Measurements from ENCODE around the gene ZNF709. TPM values are rescaled to one million over a fixed set of nuclear protein-coding genes. Genes with fewer than 3 reads are reported as not detected.
A peak's percentile ranks its signal among the peaks of the same experiment; 100 is the strongest.

The ZNF709 gene
- total RNA-seq (2014; rRNA removed; shearing (Covaris generic)) (3.4 and 5.3 TPM in 2 replicates), total RNA-seq (2022) (4.6 TPM in 2 replicates), Bru-seq, nascent RNA (percentile 43 among the genes with signal in this experiment), BruChase-seq, experiment 1, labeled RNA remaining after a 6-hour chase (percentile 49 among the genes with signal in this experiment), BruChase-seq, experiment 2, labeled RNA remaining after a 2-hour chase (percentile 59 among the genes with signal in this experiment)
- long read RNA-seq, full-length matches to known transcripts = 3 of 4 reads
- long read RNA-seq, partial matches to known transcripts = 0 of 4 reads
- long read RNA-seq, other reads (novel, unspliced or antisense) = 1 of 4 reads

DNA sequence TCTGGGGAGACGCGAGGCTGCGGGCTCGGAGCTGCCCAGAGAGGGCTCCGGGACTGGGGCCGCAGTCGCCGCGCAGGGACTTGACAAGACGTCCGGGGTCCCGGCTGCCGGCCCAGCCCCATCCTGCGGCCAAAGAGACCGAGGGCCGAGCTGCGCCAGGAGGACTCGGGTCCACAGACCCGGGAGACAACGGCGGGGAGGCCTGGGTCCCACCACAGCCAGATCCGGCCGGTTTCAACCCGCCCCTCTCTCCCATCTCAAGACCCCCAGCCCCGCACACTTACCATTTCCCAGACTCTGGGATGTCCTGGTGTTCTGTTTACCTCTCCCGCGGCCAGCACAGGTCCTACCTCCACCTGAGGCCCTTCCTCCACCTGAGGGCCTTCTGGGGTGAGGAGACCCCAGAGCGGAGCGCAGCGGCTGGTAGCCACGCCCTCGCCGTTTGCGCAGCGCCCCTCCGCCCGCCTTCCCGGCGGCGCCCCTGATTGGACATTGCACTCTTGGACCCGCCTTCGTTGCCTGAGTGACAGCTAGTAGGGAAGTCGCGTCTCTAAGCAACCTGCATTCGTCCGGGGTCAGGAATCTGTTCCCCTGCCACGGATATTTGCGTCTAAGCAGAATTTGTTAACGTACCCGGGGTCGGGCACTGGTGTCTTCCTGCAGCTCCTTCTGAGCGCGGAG lies at the start of gene ZNF709:
TSS of gene ZNF709 (minus strand) at position 446 of the 681 bp plus-strand sequence. CDS start at position 287, 159 bp downstream.
- intact Hi-C loops (cut with micrococcal nuclease; ENCODE audit: unreplicated experiment) = no loop called here
- peak; percentile 93 for DNase-seq (ENCODE audit: low spot score)
- H3K4me3 ChIP-seq (ENCODE audit: low read depth, low read length, poor library complexity, severe bottlenecking) = peak within 1 kb of the TSS; percentile 90
- H3K79me2 ChIP-seq (ENCODE audit: insufficient read depth, low read depth, low read length) = peaks cover 18% of the 10 kb centered on the region; the same call in 1 of the 2 replicates
- peaks cover 40% of the 10 kb centered on the region for H3K4me1 ChIP-seq (ENCODE audit: insufficient read depth, low read length, poor library complexity, severe bottlenecking)
- ChIA-PET POLR2A (interaction anchor here (0.6 to 1.2 kb wide), 2 partner anchors 37 to 89 kb away, joined by 3 read pairs; no protein-coding TSS in a partner anchor), CTCF (ENCODE audit: unreplicated experiment) (interaction anchor here (0.8 kb wide), 1 partner anchor 11 kb away, joined by 3 read pairs; no protein-coding TSS in a partner anchor)
- TF ChIP-seq CTCF (conservative IDR thresholded peaks at IDR 0.05; ENCODE audit: low read length) (no peak), EZH2phosphoT487 (IDR thresholded peaks at IDR 0.05; ENCODE audit: borderline replicate concordance, low read depth, low read length) (no peak)
- H3K4me2 ChIP-seq (ENCODE audit: low read length) = peak within 1 kb of the TSS; percentile 91
- no TSS peak for BruUV-seq (replicated peaks)
- H3K9me2 ChIP-seq (ENCODE audit: insufficient read depth, low read length) = no peaks in the 10 kb centered on the region
- peak within 1 kb of the TSS; percentile 92 for H2AFZ ChIP-seq (ENCODE audit: low read length)
- no peaks in the 10 kb centered on the region for H3K36me3 ChIP-seq (ENCODE audit: insufficient read depth, low read length)
- no peaks in the 10 kb centered on the region for H3K9me3 ChIP-seq (ENCODE audit: low read length)
- no peak within 1 kb of the TSS for H3K27ac ChIP-seq (ENCODE audit: low read depth, low read length, poor library complexity, severe bottlenecking)
- H4K20me1 ChIP-seq (ENCODE audit: insufficient read depth, low read length) = no peaks in the 10 kb centered on the region

DNA sequence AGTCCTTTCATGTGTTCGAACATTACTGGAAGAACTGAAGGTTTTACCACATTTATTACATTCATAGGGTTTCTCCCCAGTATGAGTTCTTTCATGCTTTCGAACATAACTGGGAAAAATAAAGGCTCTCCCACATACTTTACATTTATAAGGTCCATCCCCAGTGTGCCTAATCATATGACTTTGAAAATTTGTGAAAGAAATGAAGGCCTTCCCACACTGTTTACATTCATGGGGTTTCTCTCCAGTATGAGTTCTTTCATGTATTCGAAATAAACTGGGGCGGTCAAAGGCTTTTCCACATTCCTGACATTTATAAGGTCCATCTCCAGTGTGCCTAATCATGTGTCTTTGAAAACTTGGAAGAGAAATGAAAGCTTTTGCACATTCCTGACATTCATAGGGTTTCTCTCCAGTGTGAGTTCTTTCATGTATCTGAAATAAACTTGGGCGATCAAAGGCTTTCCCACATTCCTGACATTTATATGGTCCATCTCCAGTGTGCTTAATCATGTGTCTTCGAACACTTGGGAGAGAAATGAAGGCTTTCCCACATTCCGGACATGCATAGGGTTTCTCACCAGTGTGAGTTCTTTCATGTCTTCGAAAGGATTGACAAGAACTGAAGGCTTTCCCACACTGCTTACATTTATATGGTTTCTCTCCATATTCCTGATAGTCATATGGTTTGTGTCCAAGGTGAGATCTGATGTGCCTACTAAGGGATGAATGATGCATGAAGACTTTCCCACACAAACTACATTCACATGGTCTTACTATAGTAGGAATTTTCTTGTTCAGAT lies 42.6 kb upstream of the ZNF709 start:
- peaks cover 84% of the 10 kb centered on the region for H3K36me3 ChIP-seq (ENCODE audit: insufficient read depth, low read length)
- no peaks in the 10 kb centered on the region for H3K4me1 ChIP-seq (ENCODE audit: insufficient read depth, low read length, poor library complexity, severe bottlenecking)
- H3K27ac ChIP-seq (ENCODE audit: low read depth, low read length, poor library complexity, severe bottlenecking) = no peak overlapping the region
- peak; percentile 22 for DNase-seq (ENCODE audit: low spot score)
- H3K9me3 ChIP-seq (ENCODE audit: low read length) = peaks cover 85% of the 10 kb centered on the region
- TSS peak; percentile 46 for BruUV-seq (replicated peaks)
- ChIA-PET CTCF (ENCODE audit: unreplicated experiment) (no interaction called here), POLR2A (no interaction called here)
- no peaks in the 10 kb centered on the region for H4K20me1 ChIP-seq (ENCODE audit: insufficient read depth, low read length)
- no peak overlapping the region for H2AFZ ChIP-seq (ENCODE audit: low read length)
- no peak overlapping the region for H3K4me2 ChIP-seq (ENCODE audit: low read length)
- intact Hi-C loops (cut with micrococcal nuclease; ENCODE audit: unreplicated experiment) = no loop called here
- no peak overlapping the region for H3K4me3 ChIP-seq (ENCODE audit: low read depth, low read length, poor library complexity, severe bottlenecking)
- H3K79me2 ChIP-seq (ENCODE audit: insufficient read depth, low read depth, low read length) = no peaks in the 10 kb centered on the region
- H3K9me2 ChIP-seq (ENCODE audit: insufficient read depth, low read length) = no peaks in the 10 kb centered on the region
- no peak for TF ChIP-seq CTCF (conservative IDR thresholded peaks at IDR 0.05; ENCODE audit: low read length)
- no peak for TF ChIP-seq EZH2phosphoT487 (IDR thresholded peaks at IDR 0.05; ENCODE audit: borderline replicate concordance, low read depth, low read length)

All from OCI-LY7 (cell line).